Fibroblast of lung (primary cell): ENCODE measurements around the gene ZNF140. TPM values are rescaled to one million over a fixed set of nuclear protein-coding genes. Genes with fewer than 3 reads are reported as not detected.

ENCODE experiments used
- DNase-seq, 2 donors: peaks; one replicate each; pipeline versions ENCODE4 v3.0.0 to v3.0.0-alpha.2; 2010; ENCODE audit warnings: low read depth in 2 of 2
- H2AFZ ChIP-seq: 2 replicates; pipeline ENCODE4 v1.5.1; 2012; ENCODE audit warnings: low read length, control low read depth, inconsistent platforms
- H3K27ac ChIP-seq: 2 replicates; pipeline ENCODE4 v1.5.1; 2011; ENCODE audit warnings: low read length, control low read depth; ENCODE audit not compliant: insufficient read depth
- H3K27me3 ChIP-seq: 2 replicates; pipeline ENCODE4 v1.5.1; 2011; ENCODE audit warnings: mild to moderate bottlenecking, low read length; ENCODE audit not compliant: control insufficient read depth, insufficient read depth
- H3K36me3 ChIP-seq: 2 replicates; pipeline ENCODE4 v1.5.1; 2011; ENCODE audit warnings: low read length; ENCODE audit not compliant: control insufficient read depth, insufficient read depth
- H3K4me1 ChIP-seq: 2 replicates; pipeline ENCODE4 v1.5.1; 2011; ENCODE audit warnings: low read length; ENCODE audit not compliant: control insufficient read depth, insufficient read depth; ENCODE audit errors: extremely low read depth
- H3K4me2 ChIP-seq: 2 replicates; pipeline ENCODE4 v1.5.1; 2011; ENCODE audit warnings: low read length, control low read depth; ENCODE audit not compliant: insufficient read depth; ENCODE audit errors: extremely low read depth
- H3K4me3 ChIP-seq, 4 experiments: fragments of 200-600 bp in 1 of 4; sonication (generic) in 1 of 4; replicated peaks in 1 of 4; 2 replicates each; pipeline ENCODE4 v1.5.1; 2011 to 2016; ENCODE audit warnings: low read length in 4 of 4, low read depth in 3 of 4, mild to moderate bottlenecking in 3 of 4, control low read depth in 2 of 4, inconsistent platforms in 1 of 4, mixed read lengths in 1 of 4; ENCODE audit not compliant: insufficient read depth in 1 of 4; ENCODE audit errors: control extremely low read depth in 1 of 4
- H3K79me2 ChIP-seq: 2 replicates; pipeline ENCODE4 v1.5.1; 2012; ENCODE audit warnings: mild to moderate bottlenecking, low read length, inconsistent platforms; ENCODE audit not compliant: control insufficient read depth, insufficient read depth
- H3K9ac ChIP-seq: 2 replicates; pipeline ENCODE4 v1.5.1; 2011; ENCODE audit warnings: mild to moderate bottlenecking, low read length, control low read depth; ENCODE audit not compliant: insufficient read depth
- H3K9me3 ChIP-seq: 2 replicates; pipeline ENCODE4 v1.5.1; 2012; ENCODE audit warnings: low read depth, low read length; ENCODE audit not compliant: control insufficient read depth, insufficient read depth
- H4K20me1 ChIP-seq: 2 replicates; pipeline ENCODE4 v1.5.1; 2011; ENCODE audit warnings: low read length; ENCODE audit not compliant: control insufficient read depth, insufficient read depth; ENCODE audit errors: extremely low read depth
- CTCF ChIP-seq, 2 donors: IDR thresholded peaks in 1 of 2; conservative IDR thresholded peaks in 1 of 2; 1 replicate in 1 of 2; 2 replicates in 1 of 2; pipeline ENCODE4 v1.5.1; 2011 to 2012; ENCODE audit warnings: low read length in 2 of 2, control low read depth in 1 of 2, inconsistent platforms in 1 of 2, low read depth in 1 of 2, mild to moderate bottlenecking in 1 of 2
- EZH2 ChIP-seq: IDR thresholded peaks from 2 replicates; pipeline ENCODE4 v1.5.1; 2012; ENCODE audit warnings: low read length, control low read depth, mild to moderate bottlenecking; ENCODE audit errors: missing control alignments
- polyA minus RNA-seq: library from RNA; depleted of rRNA, polyadenylated mRNA; stranded (reverse); fragments of >200 nt; gene quantifications from 2 replicates; pipeline ENCODE4 v1.2.3, GENCODE V29; 2011; ENCODE audit warnings: low replicate concordance
- polyA plus RNA-seq, 2 donors: library from polyadenylated mRNA; depleted of rRNA in 1 of 2; stranded (reverse) in 1 of 2; unstranded in 1 of 2; fragments of >200 nt; gene quantifications; 2 replicates each; pipeline ENCODE4 v1.2.1, GENCODE V29; 2011 to 2012; ENCODE audit warnings: missing spikeins in 1 of 2
- total RNA-seq: library from RNA; depleted of rRNA; stranded (reverse); fragments of >200 nt; gene quantifications from 2 replicates; pipeline ENCODE4 v1.2.1, GENCODE V29; 2014

The ZNF140 gene
- total RNA-seq (38.0 and 54.8 TPM in 2 replicates), polyA plus RNA-seq (15.6 and 17.4 TPM in 2 replicates), polyA minus RNA-seq (6.2 and 11.5 TPM in 2 replicates)
- polyA plus RNA-seq (2012), result 9.3 and 11.5 TPM in 2 replicates

- Histone ChIP-seq H3K9me3 (no peaks in the 10 kb centered on the region), H3K4me1 (no peaks in the 10 kb centered on the region), H4K20me1 (no peaks in the 10 kb centered on the region), H3K9ac (peak within 1 kb of the TSS; percentile 90), H3K4me2 (peak within 1 kb of the TSS; percentile 83), H2AFZ (peak within 1 kb of the TSS; percentile 87), H3K4me3 (peak within 1 kb of the TSS; percentile 59 to 88 (median 72)), H3K36me3 (peaks cover 6% of the 10 kb centered on the region), H3K27me3 (no peaks in the 10 kb centered on the region), H3K79me2 (peaks cover 5% of the 10 kb centered on the region), H3K27ac (peak within 1 kb of the TSS; percentile 84)
- DNase-seq, result peak; percentile 98 to 99
- TF ChIP-seq EZH2 (no peak), CTCF (conservative IDR thresholded peaks at IDR 0.05 in 1 of 2, IDR thresholded peaks at IDR 0.05 in 1 of 2; ENCODE audit: low read depth in 1 of 2, low read length in 2 of 2) (peak in 1 of 2 donors; percentile 23)
Measured at GRCh38 chr12:133080368-133081158, at the start of gene ZNF140. ZNF140 (plus strand) TSS chr12:133080923; CDS start chr12:133081321, 398 bp downstream.

- no peaks in the 10 kb centered on the region for H4K20me1 ChIP-seq
- H3K4me1 ChIP-seq, result no peaks in the 10 kb centered on the region
- peak within 1 kb of the TSS; percentile 79 for H3K4me2 ChIP-seq
- peak within 1 kb of the TSS; percentile 71 to 90 (median 82) for H3K4me3 ChIP-seq
- peak; percentile 98 to 99 for DNase-seq
- H3K79me2 ChIP-seq, result peaks cover 27% of the 10 kb centered on the region
- no peaks in the 10 kb centered on the region for H3K27me3 ChIP-seq
- H3K9me3 ChIP-seq, result peaks cover 3% of the 10 kb centered on the region
- TF ChIP-seq CTCF (conservative IDR thresholded peaks at IDR 0.05 in 1 of 2, IDR thresholded peaks at IDR 0.05 in 1 of 2; ENCODE audit: low read depth in 1 of 2, low read length in 2 of 2), result no peak
- TF ChIP-seq EZH2, result no peak
- H3K36me3 ChIP-seq, result no peaks in the 10 kb centered on the region
- H3K27ac ChIP-seq, result peak within 1 kb of the TSS; percentile 87
- H3K9ac ChIP-seq, result peak within 1 kb of the TSS; percentile 78
- H2AFZ ChIP-seq, result peak within 1 kb of the TSS; percentile 70
Measured at GRCh38 chr12:133037207-133038005, 43.3 kb upstream of the ZNF140 start, which contains the start of gene ZNF84. ZNF84 (plus strand) TSS chr12:133037509; CDS start chr12:133041468, 3,959 bp downstream.
